H1 (cell line): ENCODE data around the gene EPN2. TPM values are rescaled to one million over a fixed set of nuclear protein-coding genes. Genes with fewer than 3 reads are reported as not detected.

Experiments
- CTCF ChIA-PET: fragments of 300-600 bp; sonication (Branson Sonifier 250); formaldehyde crosslinking; loops from one replicate; lab custom pipeline; 2021; ENCODE audit not compliant: partially characterized antibody; lab: Charles Lee
- POLR2A ChIA-PET: fragments of 300-600 bp; sonication (Branson Sonifier 250); formaldehyde crosslinking; loops from one replicate; lab custom pipeline; 2021; ENCODE audit warnings: inconsistent platforms; ENCODE audit not compliant: partially characterized antibody; lab: Charles Lee
- DNase-seq, 2 experiments: peaks; one replicate each; pipeline versions ENCODE4 v3.0.0 to v3.0.0-alpha.2; 2010 to 2022; ENCODE audit warnings: low spot score in 2 of 2, low read depth in 1 of 2, mixed read lengths in 1 of 2
- FAIRE-seq: peaks from 2 replicates; lab custom pipeline; 2011; peaks lifted over from hg19 to GRCh38; lab: Jason Lieb, UNC
- H2AFZ ChIP-seq: 2 replicates; pipeline ENCODE4 v1.8.1; 2012; ENCODE audit warnings: low read length, inconsistent platforms
- H2AK5ac ChIP-seq: 2 replicates; pipeline ENCODE4 v1.6.1; 2013; ENCODE audit warnings: low read depth, low read length
- H2BK120ac ChIP-seq: replicated peaks from 2 replicates; pipeline ENCODE3; 2013; ENCODE audit warnings: low read depth, low read length, inconsistent platforms
- H2BK12ac ChIP-seq: 2 replicates; pipeline ENCODE4 v1.6.1; 2013; ENCODE audit warnings: low read depth, low read length
- H2BK15ac ChIP-seq: 2 replicates; pipeline ENCODE4 v1.6.1; 2013; ENCODE audit warnings: low read length
- H2BK20ac ChIP-seq: 2 replicates; pipeline ENCODE4 v1.6.1; 2013; ENCODE audit warnings: low read length
- H2BK5ac ChIP-seq: 2 replicates; pipeline ENCODE4 v1.6.1; 2013; ENCODE audit warnings: low read depth, low read length
- H3K14ac ChIP-seq: 2 replicates; pipeline ENCODE4 v1.6.1; 2013; ENCODE audit warnings: inconsistent platforms; ENCODE audit not compliant: insufficient read length
- H3K18ac ChIP-seq: 2 replicates; pipeline ENCODE4 v1.6.1; 2013; ENCODE audit warnings: low read length; ENCODE audit errors: extremely low read depth
- H3K23ac ChIP-seq: 2 replicates; pipeline ENCODE4 v1.6.1; 2013; ENCODE audit warnings: inconsistent platforms; ENCODE audit not compliant: insufficient read length
- H3K23me2 ChIP-seq: 2 replicates; pipeline ENCODE4 v1.6.1; 2013; ENCODE audit warnings: low read depth, low read length
- H3K27ac ChIP-seq: 2 replicates; pipeline ENCODE4 v1.6.1; 2011; ENCODE audit warnings: low read depth, low read length, inconsistent platforms
- H3K27me3 ChIP-seq, 4 experiments: replicated peaks in 1 of 4; 1 replicate in 1 of 4; 2 replicates in 3 of 4; pipeline versions ENCODE4 v1.6.1 to v1.8.1; 2011 to 2013; ENCODE audit warnings: low read length in 3 of 4, mild to moderate bottlenecking in 3 of 4, inconsistent platforms in 2 of 4, mixed read lengths in 2 of 4, moderate library complexity in 1 of 4; ENCODE audit not compliant: control insufficient read depth in 3 of 4, insufficient read depth in 3 of 4; ENCODE audit errors: extremely low read depth in 1 of 4
- H3K36me3 ChIP-seq, 4 experiments: 2 replicates each; pipeline versions ENCODE4 v1.6.1 to v1.8.1; 2011 to 2013; ENCODE audit warnings: mild to moderate bottlenecking in 4 of 4, low read length in 3 of 4, moderate library complexity in 2 of 4, control low read depth in 1 of 4, inconsistent platforms in 1 of 4; ENCODE audit not compliant: insufficient read depth in 4 of 4, control insufficient read depth in 2 of 4
- H3K4ac ChIP-seq: replicated peaks from 2 replicates; pipeline ENCODE3; 2013; ENCODE audit warnings: low read length, low read depth, mixed read lengths, inconsistent platforms; ENCODE audit not compliant: insufficient read length
- H3K4me1 ChIP-seq, 4 experiments: replicated peaks in 1 of 4; 1 replicate in 1 of 4; 2 replicates in 3 of 4; pipeline versions ENCODE4 v1.6.1 to v1.8.1; 2011 to 2013; ENCODE audit warnings: low read length in 3 of 4, inconsistent platforms in 2 of 4, mixed read lengths in 1 of 4; ENCODE audit not compliant: insufficient read depth in 4 of 4, control insufficient read depth in 3 of 4
- H3K4me2 ChIP-seq, 2 experiments: 2 replicates each; pipeline versions ENCODE4 v1.6.1 to v1.8.1; 2011 to 2013; ENCODE audit warnings: low read depth in 2 of 2, low read length in 2 of 2, control low read depth in 1 of 2, inconsistent platforms in 1 of 2, mild to moderate bottlenecking in 1 of 2; ENCODE audit not compliant: insufficient read depth in 1 of 2
- H3K4me3 ChIP-seq, 4 experiments: fragments of 200-600, 300-600 bp in 1 of 4; sonication (generic), shearing (Covaris generic), sonication (Bioruptor Twin) in 1 of 4; 2 replicates each; pipeline versions ENCODE4 v1.5.1 to v1.8.1; 2011 to 2016; ENCODE audit warnings: low read length in 4 of 4, low read depth in 3 of 4, control low read depth in 2 of 4, inconsistent platforms in 2 of 4, mild to moderate bottlenecking in 2 of 4, mixed read lengths in 1 of 4, moderate library complexity in 1 of 4; ENCODE audit not compliant: insufficient read depth in 2 of 4; ENCODE audit errors: extremely low read depth in 1 of 4
- H3K56ac ChIP-seq: replicated peaks from 2 replicates; pipeline ENCODE3; 2013; ENCODE audit warnings: low read depth, mild to moderate bottlenecking, mixed read lengths, low read length, inconsistent platforms; ENCODE audit not compliant: insufficient read length
- H3K79me1 ChIP-seq: 2 replicates; pipeline ENCODE4 v1.6.1; 2013; ENCODE audit warnings: low read depth, low read length, control low read depth
- H3K79me2 ChIP-seq, 2 experiments: 2 replicates each; pipeline versions ENCODE4 v1.6.1 to v1.8.1; 2012 to 2013; ENCODE audit warnings: low read length in 2 of 2, mild to moderate bottlenecking in 2 of 2, inconsistent platforms in 1 of 2; ENCODE audit not compliant: insufficient read depth in 2 of 2, control insufficient read depth in 1 of 2
- H3K9ac ChIP-seq, 4 experiments: replicated peaks in 1 of 4; 1 replicate in 1 of 4; 2 replicates in 3 of 4; pipeline versions ENCODE4 v1.6.1 to v1.8.1; 2011 to 2013; ENCODE audit warnings: low read depth in 3 of 4, low read length in 3 of 4, control low read depth in 2 of 4, mild to moderate bottlenecking in 2 of 4, moderate library complexity in 2 of 4, inconsistent platforms in 1 of 4; ENCODE audit errors: extremely low read depth in 1 of 4
- H3K9me3 ChIP-seq, 2 experiments: 2 replicates each; pipeline versions ENCODE4 v1.6.1 to v1.8.1; 2012 to 2013; ENCODE audit warnings: mild to moderate bottlenecking in 2 of 2, moderate library complexity in 2 of 2, control low read depth in 1 of 2, inconsistent platforms in 1 of 2, low read depth in 1 of 2, low read length in 1 of 2, mixed read lengths in 1 of 2; ENCODE audit not compliant: insufficient read depth in 2 of 2
- H4K20me1 ChIP-seq, 2 experiments: replicated peaks in 1 of 2; 2 replicates each; pipeline versions ENCODE3 to v1.8.1; 2011 to 2013; ENCODE audit warnings: inconsistent platforms in 2 of 2, low read length in 2 of 2, mild to moderate bottlenecking in 1 of 2; ENCODE audit not compliant: insufficient read depth in 2 of 2, control insufficient read depth in 1 of 2
- H4K5ac ChIP-seq: 2 replicates; pipeline ENCODE4 v1.6.1; 2013; ENCODE audit warnings: low read length, low read depth, mixed read lengths, inconsistent platforms; ENCODE audit not compliant: insufficient read length
- H4K8ac ChIP-seq: 2 replicates; pipeline ENCODE4 v1.8.0; 2013; ENCODE audit warnings: mild to moderate bottlenecking, moderate library complexity, low read length, inconsistent platforms; ENCODE audit not compliant: insufficient read depth; ENCODE audit errors: extremely low read depth
- H4K91ac ChIP-seq: replicated peaks from 2 replicates; pipeline ENCODE3; 2013; ENCODE audit warnings: low read length, mixed read lengths, inconsistent platforms; ENCODE audit not compliant: insufficient read length
- BRCA1 ChIP-seq: IDR thresholded peaks from 2 replicates; pipeline ENCODE4 v1.6.1; 2012; ENCODE audit warnings: low read depth, low read length, improper control_type of control experiment
- CBX5 ChIP-seq: fragments of 300-800, 300-1000 bp; sonication (generic); IDR thresholded peaks from 2 replicates; pipeline ENCODE4 v1.7.1; 2016; ENCODE audit warnings: antibody characterized with exemption, low read length, low read depth
- EP300 ChIP-seq, 2 experiments: IDR thresholded peaks; 1 replicate in 1 of 2; 2 replicates in 1 of 2; pipeline ENCODE4 v1.6.1; 2011 to 2012; ENCODE audit warnings: low read depth in 2 of 2, low read length in 2 of 2, mild to moderate bottlenecking in 2 of 2, borderline replicate concordance in 1 of 2, inconsistent platforms in 1 of 2, moderate library complexity in 1 of 2
- RXRA ChIP-seq: IDR thresholded peaks from 2 replicates; pipeline ENCODE4 v1.6.1; 2011; ENCODE audit warnings: low read depth, mild to moderate bottlenecking, low read length, moderate library complexity; ENCODE audit not compliant: insufficient read depth
- TEAD4 ChIP-seq: IDR thresholded peaks from 2 replicates; pipeline ENCODE4 v1.6.1; 2012; ENCODE audit warnings: low read depth, low read length, inconsistent platforms, mixed read lengths
- WGBS, 2 experiments: shearing (Covaris generic) in 1 of 2; methylation state at CpG; one replicate each; pipeline versions ENCODE4 v1.1.6 to v1.1.7; 2013 to 2015; ENCODE audit warnings: low lambda C conversion rate in 2 of 2, mixed read lengths in 2 of 2, inconsistent platforms in 1 of 2, low coverage in 1 of 2, missing lambda C conversion rate in 1 of 2; ENCODE audit not compliant: insufficient replicate concordance in 2 of 2, insufficient coverage in 1 of 2, insufficient read length in 1 of 2; ENCODE audit errors: extremely low coverage in 1 of 2, missing lambda C conversion rate in 1 of 2; 5-methylcytosine and 5-hydroxymethylcytosine counted together
- polyA plus RNA-seq, 7 experiments: library from polyadenylated mRNA; depleted of rRNA in 3 of 7; stranded (reverse) in 5 of 7; unstranded in 2 of 7; fragments of >200 nt in 5 of 7; fragments of 200-250 nt in 2 of 7; gene quantifications; 1 replicate in 5 of 7; 2 replicates in 1 of 7; 4 replicates in 1 of 7; pipeline versions ENCODE4 v1.2.1 to v1.2.3, GENCODE V29; 2011 to 2013; ENCODE audit warnings: missing spikeins in 2 of 7, mixed read lengths in 2 of 7
- total RNA-seq: library from RNA; stranded (reverse); fragmentation: NEBNext Ultra II Directional; extraction: Animal tissue kit (Norgen Biotek cat#: 25700); gene quantifications from 2 replicates; pipeline ENCODE4 v1.2.1, GENCODE V29; 2021

The EPN2 gene
- total and polyA plus RNA-seq, 2 of the 8 experiments (the other 6 are each of a cell fraction or from before 2014, with no cell fraction given) = 28.7 to 55.8 TPM

- Histone ChIP-seq H3K4me1 (peaks cover 0 to 15% (median 7%) of the 10 kb centered on the region in 4 experiments), H4K91ac (no peak overlapping the region), H4K20me1 (peaks cover 4 to 10% of the 10 kb centered on the region in 2 experiments), H3K4ac (no peak overlapping the region), H4K5ac (no peak overlapping the region), H3K18ac (no peak overlapping the region), H3K56ac (no peak overlapping the region), H2AFZ (no peak overlapping the region), H3K23ac (no peak overlapping the region), H2AK5ac (no peak overlapping the region), H3K36me3 (peaks cover 4 to 25% (median 13%) of the 10 kb centered on the region in 4 experiments; a peak in 7 of 8 replicates), H3K4me2 (no peak overlapping the region), H2BK5ac (no peak overlapping the region), H3K79me2 (no peaks in the 10 kb centered on the region), H3K9ac (no peak overlapping the region), H3K4me3 (no peak overlapping the region), H4K8ac (no peak overlapping the region), H2BK12ac (no peak overlapping the region), H2BK20ac (no peak overlapping the region), H3K27me3 (no peaks in the 10 kb centered on the region), H3K79me1 (peaks cover 16% of the 10 kb centered on the region), H2BK15ac (no peak overlapping the region), H3K9me3 (no peaks in the 10 kb centered on the region), H3K27ac (no peak overlapping the region), H3K23me2 (no peaks in the 10 kb centered on the region), H2BK120ac (no peak overlapping the region), H3K14ac (no peak overlapping the region)
- 90% methylated on average over 7 of the region's 7 CpGs; no CpG with 5 or more reads in 1 of the 2 experiments for WGBS, 2 experiments
- POLR2A ChIA-PET = no interaction called here
- no peak for DNase-seq
- CTCF ChIA-PET = interaction anchor here (0.6 to 1.3 kb wide), 2 partner anchors 42 to 51 kb away, joined by 3 read pairs; no protein-coding TSS in a partner anchor
- TF ChIP-seq CBX5 (no peak), RXRA (no peak), TEAD4 (no peak), BRCA1 (no peak), EP300 (IDR thresholded peaks at IDR 0.05; ENCODE audit: borderline replicate concordance in 1 of 2, low read depth in 2 of 2, low read length in 2 of 2) (no peak)
- FAIRE-seq = no peak
These were observed 75.2 kb downstream of the EPN2 start for GRCh38 chr17:19312406-19312805.
